ENCODE data around the gene ALAS1. TPM values are rescaled to one million over a fixed set of nuclear protein-coding genes. Genes with fewer than 3 reads are reported as not detected.

ALAS1 gene
- total and polyA plus RNA-seq, 2 of the 13 experiments (the other 11 are each of a cell fraction or from before 2014, with no cell fraction given) = 36.0 to 43.2 TPM

DNA sequence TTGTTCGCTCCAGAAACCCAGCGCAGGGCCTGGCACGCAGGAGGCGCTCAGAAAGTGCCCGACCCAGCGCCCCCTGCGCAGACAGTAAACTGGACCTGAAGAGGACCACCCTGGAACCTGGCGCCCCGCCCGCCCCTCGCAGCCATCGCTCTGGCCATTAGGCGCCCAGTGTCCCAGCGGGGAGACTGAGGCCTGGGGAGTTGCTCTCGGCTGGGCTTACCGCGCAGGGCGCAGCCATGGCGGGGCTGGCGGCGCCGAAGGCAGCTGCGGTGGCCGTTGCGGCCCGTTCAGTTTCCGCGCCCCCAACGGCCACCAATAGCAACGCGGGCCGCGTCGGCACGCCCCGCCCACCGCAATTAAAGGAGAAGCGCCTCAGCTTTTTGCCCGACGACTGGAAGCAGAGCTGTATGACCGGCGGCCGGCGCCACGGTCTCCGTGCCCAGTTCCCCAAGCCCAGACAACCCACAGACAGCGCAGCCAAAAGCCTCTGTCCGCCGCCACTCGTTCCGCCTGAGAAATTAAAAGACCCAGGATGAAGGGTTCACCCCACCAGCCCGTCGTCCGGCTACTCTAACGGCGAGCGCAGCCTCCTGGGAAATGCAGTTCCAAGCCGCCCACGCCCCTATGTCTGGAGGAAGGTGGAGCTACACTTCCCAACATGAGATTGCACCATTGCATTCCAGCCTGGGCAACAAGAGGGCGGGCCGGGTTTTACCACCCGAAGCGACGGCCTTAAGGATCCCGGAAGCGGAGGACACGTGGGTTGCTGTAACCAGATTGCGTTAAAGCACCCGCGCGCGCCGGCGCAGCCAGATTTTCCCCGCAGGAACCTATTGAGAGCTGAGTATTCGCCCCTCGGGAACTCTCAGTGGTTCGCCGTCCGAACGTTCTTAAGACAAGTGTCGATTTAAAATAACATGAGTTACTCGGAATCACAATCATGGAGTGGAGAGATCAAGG is 43.5 kb upstream of the ALAS1 start, which contains the start of gene POC1A (continued):
- TF ChIP-seq FIP1L1 (IDR thresholded peaks at IDR 0.05; ENCODE audit: borderline replicate concordance, insufficient read depth, low read depth, low read length) = no peak
- TF ChIP-seq ZC3H13 (CRISPR knock-in tag; IDR thresholded peaks at IDR 0.05) = peak; percentile 18; the same call in 1 of the 2 replicates
- TF ChIP-seq FOXJ3 (CRISPR knock-in tag; IDR thresholded peaks at IDR 0.05; ENCODE audit: borderline replicate concordance) = no peak; the same call in 1 of the 2 replicates
- peak; percentile 70; the same call in 1 of the 2 replicates for TF ChIP-seq ZNF747 (CRISPR knock-in tag; IDR thresholded peaks at IDR 0.05; ENCODE audit: borderline replicate concordance)
- TF ChIP-seq NR2C2 (CRISPR knock-in tag; IDR thresholded peaks at IDR 0.05; ENCODE audit: borderline replicate concordance) = peak; percentile 73
- peak; percentile 97 for TF ChIP-seq DMAP1 (CRISPR knock-in tag; IDR thresholded peaks at IDR 0.05)
- TF ChIP-seq CHD2 (IDR thresholded peaks at IDR 0.05; ENCODE audit: low read depth, low read length) = no peak
- peak; percentile 75 for TF ChIP-seq PHF20 (CRISPR knock-in tag; IDR thresholded peaks at IDR 0.05)
- no peak for TF ChIP-seq ZNF577 (CRISPR knock-in tag; IDR thresholded peaks at IDR 0.05; ENCODE audit: borderline replicate concordance, low read depth)
- TF ChIP-seq ZNF616 (CRISPR knock-in tag; IDR thresholded peaks at IDR 0.05; ENCODE audit: low read depth) = no peak; the same call in 1 of the 2 replicates
- TF ChIP-seq RBAK (CRISPR knock-in tag; IDR thresholded peaks at IDR 0.05) = no peak
- no peak for TF ChIP-seq SRF (IDR thresholded peaks at IDR 0.05; ENCODE audit: low read depth, low read length)
- TF ChIP-seq FOXP1 (IDR thresholded peaks at IDR 0.05) = no peak
- TF ChIP-seq FOXP1 (CRISPR knock-in tag; IDR thresholded peaks at IDR 0.05) = peak; percentile 50
- no peak for TF ChIP-seq ZNF383 (CRISPR knock-in tag; IDR thresholded peaks at IDR 0.05; ENCODE audit: borderline replicate concordance)
- no peak for TF ChIP-seq NFRKB (IDR thresholded peaks at IDR 0.05)
- peak; percentile 98 for TF ChIP-seq CEBPG (CRISPR knock-in tag; IDR thresholded peaks at IDR 0.05)
- TF ChIP-seq, protein P1, sequence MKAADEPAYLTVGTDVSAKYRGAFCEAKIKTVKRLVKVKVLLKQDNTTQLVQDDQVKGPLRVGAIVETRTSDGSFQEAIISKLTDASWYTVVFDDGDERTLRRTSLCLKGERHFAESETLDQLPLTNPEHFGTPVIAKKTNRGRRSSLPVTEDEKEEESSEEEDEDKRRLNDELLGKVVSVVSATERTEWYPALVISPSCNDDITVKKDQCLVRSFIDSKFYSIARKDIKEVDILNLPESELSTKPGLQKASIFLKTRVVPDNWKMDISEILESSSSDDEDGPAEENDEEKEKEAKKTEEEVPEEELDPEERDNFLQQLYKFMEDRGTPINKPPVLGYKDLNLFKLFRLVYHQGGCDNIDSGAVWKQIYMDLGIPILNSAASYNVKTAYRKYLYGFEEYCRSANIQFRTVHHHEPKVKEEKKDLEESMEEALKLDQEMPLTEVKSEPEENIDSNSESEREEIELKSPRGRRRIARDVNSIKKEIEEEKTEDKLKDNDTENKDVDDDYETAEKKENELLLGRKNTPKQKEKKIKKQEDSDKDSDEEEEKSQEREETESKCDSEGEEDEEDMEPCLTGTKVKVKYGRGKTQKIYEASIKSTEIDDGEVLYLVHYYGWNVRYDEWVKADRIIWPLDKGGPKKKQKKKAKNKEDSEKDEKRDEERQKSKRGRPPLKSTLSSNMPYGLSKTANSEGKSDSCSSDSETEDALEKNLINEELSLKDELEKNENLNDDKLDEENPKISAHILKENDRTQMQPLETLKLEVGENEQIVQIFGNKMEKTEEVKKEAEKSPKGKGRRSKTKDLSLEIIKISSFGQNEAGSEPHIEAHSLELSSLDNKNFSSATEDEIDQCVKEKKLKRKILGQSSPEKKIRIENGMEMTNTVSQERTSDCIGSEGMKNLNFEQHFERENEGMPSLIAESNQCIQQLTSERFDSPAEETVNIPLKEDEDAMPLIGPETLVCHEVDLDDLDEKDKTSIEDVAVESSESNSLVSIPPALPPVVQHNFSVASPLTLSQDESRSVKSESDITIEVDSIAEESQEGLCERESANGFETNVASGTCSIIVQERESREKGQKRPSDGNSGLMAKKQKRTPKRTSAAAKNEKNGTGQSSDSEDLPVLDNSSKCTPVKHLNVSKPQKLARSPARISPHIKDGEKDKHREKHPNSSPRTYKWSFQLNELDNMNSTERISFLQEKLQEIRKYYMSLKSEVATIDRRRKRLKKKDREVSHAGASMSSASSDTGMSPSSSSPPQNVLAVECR (CRISPR knock-in tag; IDR thresholded peaks at IDR 0.05; ENCODE audit: borderline replicate concordance) = peak; percentile 98
- no peak for TF ChIP-seq RFX3 (CRISPR knock-in tag; IDR thresholded peaks at IDR 0.05)
- peak; percentile 25; the same call in 1 of the 2 replicates for TF ChIP-seq ZBTB37 (CRISPR knock-in tag; IDR thresholded peaks at IDR 0.05)
- TF ChIP-seq TAF15 (IDR thresholded peaks at IDR 0.05; ENCODE audit: low read depth, low read length, poor library complexity, severe bottlenecking) = no peak
- TF ChIP-seq FOSL1 (CRISPR knock-in tag; IDR thresholded peaks at IDR 0.05; ENCODE audit: borderline replicate concordance) = no peak
- no peak; the same call in 1 of the 2 replicates for TF ChIP-seq MAZ (IDR thresholded peaks at IDR 0.05; ENCODE audit: borderline replicate concordance, low read depth, low read length)
- TF ChIP-seq MAZ (CRISPR knock-in tag; IDR thresholded peaks at IDR 0.05; ENCODE audit: low read depth) = peak; percentile 60; the same call in 1 of the 2 replicates
- peak; percentile 86 for TF ChIP-seq NFYC (CRISPR knock-in tag; IDR thresholded peaks at IDR 0.05)
- peak; percentile 41; the same call in 1 of the 2 replicates for TF ChIP-seq MTA1 (CRISPR knock-in tag; IDR thresholded peaks at IDR 0.05; ENCODE audit: borderline replicate concordance)

Measured in HepG2 (cell line).